Esophagus squamous epithelium (tissue), 4 donors: ENCODE measurements around the gene GINS1.

Experiments used
- POLR2A ChIP-seq, 4 donors: fragments of 450-650 bp; IDR thresholded peaks; one replicate each; pipeline ENCODE4 v1.6.1; 2017; ENCODE audit warnings: antibody characterized with exemption in 4 of 4, mild to moderate bottlenecking in 4 of 4, moderate library complexity in 3 of 4
- TF ChIP-seq, protein P1 (sequence below), 6 experiments: fragments of 450-650 bp in 4 of 6; fragments of 200-600 bp in 2 of 6; sonication (generic) in 2 of 6; IDR thresholded peaks; one replicate each; pipeline ENCODE4 v1.5.1; 2016 to 2019; ENCODE audit warnings: antibody characterized with exemption in 6 of 6, mild to moderate bottlenecking in 4 of 6, moderate library complexity in 4 of 6

DNA sequence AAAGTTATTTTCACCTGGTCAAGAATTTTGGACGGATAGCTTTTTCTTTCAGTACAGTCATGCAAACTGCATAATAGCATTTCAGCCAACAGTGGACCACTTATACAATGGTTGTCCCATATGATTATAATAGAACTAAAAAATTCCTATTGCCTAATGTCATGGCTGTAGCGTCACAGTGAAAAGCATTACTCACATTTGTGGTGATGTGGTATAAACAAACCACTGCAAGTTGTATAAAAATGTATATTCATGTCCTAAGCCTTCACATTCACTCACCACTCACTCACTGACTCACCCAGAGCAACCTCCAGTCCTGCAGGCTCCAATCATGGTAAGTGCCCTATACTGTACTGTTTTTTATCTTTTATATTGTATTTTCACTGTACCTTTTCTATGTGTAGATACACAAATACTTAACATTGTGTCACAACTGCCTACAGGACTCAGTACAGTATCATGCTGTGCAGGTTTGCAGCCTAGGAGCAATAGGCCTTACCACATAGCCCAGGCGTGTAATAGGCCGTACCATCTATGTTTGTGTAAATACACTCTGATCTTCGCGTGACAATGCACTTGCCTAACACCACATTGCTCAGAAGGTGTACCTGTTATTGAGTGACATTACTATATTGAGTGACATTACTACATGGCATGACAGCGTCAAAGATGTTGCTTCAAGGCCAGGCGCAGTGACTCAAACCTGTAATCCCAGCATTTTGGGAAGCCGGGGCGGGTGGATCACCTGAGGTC lies 34.7 kb upstream of the GINS1 start:
- TF ChIP-seq, protein P1, sequence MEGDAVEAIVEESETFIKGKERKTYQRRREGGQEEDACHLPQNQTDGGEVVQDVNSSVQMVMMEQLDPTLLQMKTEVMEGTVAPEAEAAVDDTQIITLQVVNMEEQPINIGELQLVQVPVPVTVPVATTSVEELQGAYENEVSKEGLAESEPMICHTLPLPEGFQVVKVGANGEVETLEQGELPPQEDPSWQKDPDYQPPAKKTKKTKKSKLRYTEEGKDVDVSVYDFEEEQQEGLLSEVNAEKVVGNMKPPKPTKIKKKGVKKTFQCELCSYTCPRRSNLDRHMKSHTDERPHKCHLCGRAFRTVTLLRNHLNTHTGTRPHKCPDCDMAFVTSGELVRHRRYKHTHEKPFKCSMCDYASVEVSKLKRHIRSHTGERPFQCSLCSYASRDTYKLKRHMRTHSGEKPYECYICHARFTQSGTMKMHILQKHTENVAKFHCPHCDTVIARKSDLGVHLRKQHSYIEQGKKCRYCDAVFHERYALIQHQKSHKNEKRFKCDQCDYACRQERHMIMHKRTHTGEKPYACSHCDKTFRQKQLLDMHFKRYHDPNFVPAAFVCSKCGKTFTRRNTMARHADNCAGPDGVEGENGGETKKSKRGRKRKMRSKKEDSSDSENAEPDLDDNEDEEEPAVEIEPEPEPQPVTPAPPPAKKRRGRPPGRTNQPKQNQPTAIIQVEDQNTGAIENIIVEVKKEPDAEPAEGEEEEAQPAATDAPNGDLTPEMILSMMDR (IDR thresholded peaks at IDR 0.05) = no peak
- no peak for TF ChIP-seq POLR2A (IDR thresholded peaks at IDR 0.05)
